Breast epithelium (tissue), 4 donors: ENCODE data around the gene ARL6. TPM values are rescaled to one million over a fixed set of nuclear protein-coding genes. Genes with fewer than 3 reads are reported as not detected.

ENCODE experiments used
- DNase-seq, 2 donors: peaks; one replicate each; pipeline ENCODE4 v3.0.0-alpha.2; 2019; ENCODE audit warnings: low spot score in 2 of 2
- H3K27ac ChIP-seq, 2 donors: fragments of 200-600 bp; sonication (generic) in 1 of 2; one replicate each; pipeline ENCODE4 v1.5.1; 2016 to 2019; ENCODE audit warnings: mild to moderate bottlenecking in 1 of 2
- H3K27me3 ChIP-seq, 2 donors: fragments of 200-600 bp; sonication (generic) in 1 of 2; one replicate each; pipeline versions ENCODE4 v1.5.1 to v1.6.0; 2017 to 2019; ENCODE audit warnings: control low read depth in 1 of 2, mild to moderate bottlenecking in 1 of 2
- H3K36me3 ChIP-seq: fragments of 200-600 bp; one replicate; pipeline ENCODE4 v1.5.1; 2019
- H3K4me1 ChIP-seq, 2 donors: fragments of 200-600 bp; sonication (generic); one replicate each; pipeline ENCODE4 v1.5.1; 2016 to 2019; ENCODE audit warnings: control low read depth in 1 of 2
- H3K4me3 ChIP-seq, 3 donors: fragments of 200-600 bp; sonication (generic); 1 replicate in 2 of 3; 2 replicates in 1 of 3; pipeline ENCODE4 v1.5.1; 2016 to 2019; ENCODE audit warnings: mild to moderate bottlenecking in 3 of 3, moderate library complexity in 2 of 3
- H3K9me3 ChIP-seq, 2 donors: fragments of 200-600 bp; sonication (generic) in 1 of 2; one replicate each; pipeline ENCODE4 v1.5.1; 2016 to 2019; ENCODE audit warnings: control low read depth in 1 of 2
- POLR2A ChIP-seq: fragments of 450-650 bp; IDR thresholded peaks from one replicate; pipeline ENCODE4 v1.6.1; 2016; ENCODE audit warnings: antibody characterized with exemption, mild to moderate bottlenecking, moderate library complexity
- POLR2AphosphoS5 ChIP-seq, 3 donors: sonication (generic); formaldehyde crosslinking; IDR thresholded peaks; one replicate each; pipeline ENCODE4 v1.6.1; 2017; ENCODE audit warnings: antibody characterized with exemption in 3 of 3
- intact Hi-C: fragments of 100-400 bp; cut with DNase I; formaldehyde crosslinking; loops from one replicate; pipeline ENCODE4 v1.15.1; 2023; ENCODE audit warnings: low total_unique reads
- total RNA-seq, 3 donors: library from RNA; depleted of rRNA; stranded (reverse); fragments of >200 nt; gene quantifications; one replicate each; pipeline ENCODE4 v1.1.0, GENCODE V29; 2016
- TF ChIP-seq, protein P1 (sequence below), 3 donors: fragments of 450-650 bp; IDR thresholded peaks; one replicate each; pipeline ENCODE4 v1.5.1; 2016 to 2017; ENCODE audit warnings: antibody characterized with exemption in 3 of 3, mild to moderate bottlenecking in 3 of 3, moderate library complexity in 3 of 3

The ARL6 gene
- total RNA-seq, 3 donors from 2014 or later: 5.4 to 9.5 (median 9.2) TPM

DNA sequence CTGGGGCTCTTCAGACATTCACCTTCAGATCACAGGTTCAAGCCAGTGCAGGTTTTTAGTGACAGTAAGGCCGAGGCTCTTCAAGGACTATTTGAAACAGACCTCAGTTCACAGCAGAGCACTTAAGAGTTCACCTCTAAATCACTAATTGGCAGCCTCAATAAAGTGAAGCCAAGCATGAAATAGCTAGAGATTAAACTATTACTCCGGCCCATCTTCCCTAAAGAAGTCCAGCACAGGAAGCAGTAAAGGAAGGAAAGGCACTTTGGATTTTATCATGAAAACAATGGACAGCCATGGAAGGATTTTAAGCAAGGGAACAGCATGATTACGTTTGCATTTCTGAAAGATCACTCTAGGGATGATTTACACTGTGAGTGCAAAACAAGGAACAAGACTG, 27.6 kb upstream of the ARL6 start:
- no peak for DNase-seq
- no peaks in the 10 kb centered on the region for H3K4me1 ChIP-seq
- no peak overlapping the region for H3K27ac ChIP-seq
- no peaks in the 10 kb centered on the region for H3K9me3 ChIP-seq
- H3K4me3 ChIP-seq: no peak overlapping the region
- no peaks in the 10 kb centered on the region for H3K27me3 ChIP-seq
- intact Hi-C loops: no loop called here
- no peaks in the 10 kb centered on the region for H3K36me3 ChIP-seq
- no peak for TF ChIP-seq POLR2AphosphoS5 (IDR thresholded peaks at IDR 0.05)
- TF ChIP-seq POLR2A: no peak
- TF ChIP-seq, protein P1, sequence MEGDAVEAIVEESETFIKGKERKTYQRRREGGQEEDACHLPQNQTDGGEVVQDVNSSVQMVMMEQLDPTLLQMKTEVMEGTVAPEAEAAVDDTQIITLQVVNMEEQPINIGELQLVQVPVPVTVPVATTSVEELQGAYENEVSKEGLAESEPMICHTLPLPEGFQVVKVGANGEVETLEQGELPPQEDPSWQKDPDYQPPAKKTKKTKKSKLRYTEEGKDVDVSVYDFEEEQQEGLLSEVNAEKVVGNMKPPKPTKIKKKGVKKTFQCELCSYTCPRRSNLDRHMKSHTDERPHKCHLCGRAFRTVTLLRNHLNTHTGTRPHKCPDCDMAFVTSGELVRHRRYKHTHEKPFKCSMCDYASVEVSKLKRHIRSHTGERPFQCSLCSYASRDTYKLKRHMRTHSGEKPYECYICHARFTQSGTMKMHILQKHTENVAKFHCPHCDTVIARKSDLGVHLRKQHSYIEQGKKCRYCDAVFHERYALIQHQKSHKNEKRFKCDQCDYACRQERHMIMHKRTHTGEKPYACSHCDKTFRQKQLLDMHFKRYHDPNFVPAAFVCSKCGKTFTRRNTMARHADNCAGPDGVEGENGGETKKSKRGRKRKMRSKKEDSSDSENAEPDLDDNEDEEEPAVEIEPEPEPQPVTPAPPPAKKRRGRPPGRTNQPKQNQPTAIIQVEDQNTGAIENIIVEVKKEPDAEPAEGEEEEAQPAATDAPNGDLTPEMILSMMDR (IDR thresholded peaks at IDR 0.05): no peak

DNA sequence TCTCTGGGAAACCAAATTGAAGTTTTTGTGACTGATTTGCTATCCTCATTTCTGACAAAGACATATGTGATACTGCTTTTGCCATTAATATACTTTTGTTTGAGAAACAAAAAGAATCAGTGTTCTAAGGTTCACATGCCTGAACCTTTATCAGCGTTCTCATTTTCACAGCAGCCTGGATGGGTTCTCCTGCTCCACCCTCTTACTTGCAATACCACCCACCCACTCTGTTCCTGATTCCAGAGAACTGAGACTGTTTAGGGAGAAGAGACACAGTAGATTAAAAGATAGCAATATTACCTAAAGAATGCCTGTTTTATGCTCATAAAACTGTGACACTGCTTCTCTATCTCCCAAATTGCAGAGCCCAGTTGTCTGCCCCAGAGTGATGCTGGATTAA, 25.8 kb upstream of the ARL6 start:
- no peak for TF ChIP-seq POLR2AphosphoS5 (IDR thresholded peaks at IDR 0.05)
- no peak for TF ChIP-seq POLR2A
- TF ChIP-seq, protein P1 (IDR thresholded peaks at IDR 0.05): no peak
- intact Hi-C loops: no loop called here
- no peak for DNase-seq
- Histone ChIP-seq H3K4me1 (no peaks in the 10 kb centered on the region), H3K4me3 (no peak overlapping the region), H3K9me3 (no peaks in the 10 kb centered on the region), H3K27ac (no peak overlapping the region), H3K27me3 (no peaks in the 10 kb centered on the region), H3K36me3 (no peaks in the 10 kb centered on the region)

GRCh38 chr3:97742036-97742435, 22.5 kb upstream of the ARL6 start:
- no peaks in the 10 kb centered on the region for H3K27me3 ChIP-seq
- H3K4me3 ChIP-seq: no peak overlapping the region
- intact Hi-C loops: no loop called here
- H3K27ac ChIP-seq: no peak overlapping the region
- H3K36me3 ChIP-seq: no peaks in the 10 kb centered on the region
- no peaks in the 10 kb centered on the region for H3K9me3 ChIP-seq
- no peaks in the 10 kb centered on the region for H3K4me1 ChIP-seq
- TF ChIP-seq, protein P1 (IDR thresholded peaks at IDR 0.05): no peak
- no peak for TF ChIP-seq POLR2AphosphoS5 (IDR thresholded peaks at IDR 0.05)
- TF ChIP-seq POLR2A: no peak
- no peak for DNase-seq

DNA sequence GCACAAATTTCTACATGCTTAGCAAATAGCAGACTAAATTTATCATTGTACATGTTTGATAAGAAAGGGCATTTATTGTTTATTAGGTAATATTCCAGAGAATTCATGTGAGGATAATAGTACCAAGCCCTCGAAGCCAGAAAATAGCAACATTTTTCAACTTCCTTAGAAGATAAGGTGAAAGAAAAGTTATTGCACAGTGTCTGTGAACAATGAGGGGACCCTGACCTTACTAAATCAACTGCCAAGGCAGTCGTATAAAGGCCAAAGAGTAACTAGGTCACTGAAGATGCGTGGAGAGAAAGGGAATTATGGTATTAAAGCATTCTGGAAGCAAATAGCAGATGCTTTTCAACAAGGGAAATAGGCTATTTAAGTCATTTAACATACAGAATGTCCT, 20.3 kb upstream of the ARL6 start:
- intact Hi-C loops: no loop called here
- Histone ChIP-seq H3K36me3 (no peaks in the 10 kb centered on the region), H3K27ac (no peak overlapping the region), H3K9me3 (no peaks in the 10 kb centered on the region), H3K27me3 (no peaks in the 10 kb centered on the region), H3K4me3 (no peak overlapping the region), H3K4me1 (no peaks in the 10 kb centered on the region)
- DNase-seq: no peak
- TF ChIP-seq, protein P1 (IDR thresholded peaks at IDR 0.05): no peak
- TF ChIP-seq POLR2AphosphoS5 (IDR thresholded peaks at IDR 0.05) (no peak), POLR2A (no peak)

GRCh38 chr3:97763586-97764406, 762 bp upstream of the ARL6 start:
- peaks cover 0 to 3% of the 10 kb centered on the region in 2 donors for H3K4me1 ChIP-seq
- no peaks in the 10 kb centered on the region for H3K27me3 ChIP-seq
- H3K9me3 ChIP-seq: no peaks in the 10 kb centered on the region
- peak overlapping the region; percentile 70 to 85 for H3K27ac ChIP-seq
- intact Hi-C loops: no loop called here
- H3K4me3 ChIP-seq: peak overlapping the region; percentile 75 to 87 (median 76)
- DNase-seq: no peak
- TF ChIP-seq, protein P1 (IDR thresholded peaks at IDR 0.05): no peak
- TF ChIP-seq POLR2A: no peak
- no peak for TF ChIP-seq POLR2AphosphoS5 (IDR thresholded peaks at IDR 0.05)
- H3K36me3 ChIP-seq: no peaks in the 10 kb centered on the region
